Neural cell (in vitro differentiated cells): ENCODE data around the gene QRICH1. TPM values are rescaled to one million over a fixed set of nuclear protein-coding genes. Genes with fewer than 3 reads are reported as not detected.

Experiments
- H2AFZ ChIP-seq: fragments of 200-600, 300-800 bp; sonication (generic), shearing (Covaris generic); 2 replicates; pipeline ENCODE4 v1.6.0; 2014; ENCODE audit warnings: low read depth, mild to moderate bottlenecking, antibody characterized with exemption, low read length, moderate library complexity
- H3F3A ChIP-seq: fragments of 200-600 bp; shearing (Covaris generic); 2 replicates; pipeline ENCODE4 v1.6.1; 2016; ENCODE audit warnings: mild to moderate bottlenecking, moderate library complexity, mixed read lengths, antibody characterized with exemption, low read length; ENCODE audit not compliant: insufficient read depth, poor library complexity, severe bottlenecking
- H3K27ac ChIP-seq: fragments of 200-600, 300-800 bp; sonication (generic), shearing (Covaris generic); 2 replicates; pipeline ENCODE4 v1.5.1; 2014; ENCODE audit warnings: mild to moderate bottlenecking, low read length, moderate library complexity
- H3K27me3 ChIP-seq: fragments of 300-800, 200-600 bp; sonication (generic), shearing (Covaris generic); 2 replicates; pipeline ENCODE4 v1.6.0; 2014; ENCODE audit warnings: mild to moderate bottlenecking, low read depth, low read length, moderate library complexity; ENCODE audit not compliant: insufficient read depth
- H3K36me3 ChIP-seq: fragments of 300-800, 200-600 bp; sonication (generic), shearing (Covaris generic); 2 replicates; pipeline ENCODE4 v1.5.1; 2014; ENCODE audit warnings: mild to moderate bottlenecking, antibody characterized with exemption, low read length, moderate library complexity; ENCODE audit not compliant: insufficient read depth
- H3K4me2 ChIP-seq: fragments of 300-800, 200-600 bp; sonication (generic), shearing (Covaris generic); 2 replicates; pipeline ENCODE4 v1.6.0; 2014; ENCODE audit warnings: mild to moderate bottlenecking, low read length
- H3K4me3 ChIP-seq: fragments of 300-800, 200-600 bp; sonication (generic), shearing (Covaris generic); 2 replicates; pipeline ENCODE4 v1.5.1; 2014; ENCODE audit warnings: mild to moderate bottlenecking, low read length, moderate library complexity
- H3K79me2 ChIP-seq: fragments of 200-600 bp; shearing (Covaris generic); replicated peaks from 2 replicates; pipeline ENCODE4 v1.6.0; 2014; ENCODE audit warnings: mild to moderate bottlenecking, low read length, moderate library complexity; ENCODE audit not compliant: insufficient read depth
- H3K9ac ChIP-seq: fragments of 300-800, 200-600 bp; sonication (generic), shearing (Covaris generic); 2 replicates; pipeline ENCODE4 v1.6.1; 2016; ENCODE audit warnings: mild to moderate bottlenecking, low read length, mixed read lengths
- H3K9me2 ChIP-seq: fragments of 200-600 bp; shearing (Covaris generic); 2 replicates; pipeline ENCODE4 v1.6.1; 2016; ENCODE audit warnings: mild to moderate bottlenecking, low read length, mixed read lengths; ENCODE audit not compliant: insufficient read depth
- H3K9me3 ChIP-seq: fragments of 200-600, 300-800 bp; sonication (generic), shearing (Covaris generic); 2 replicates; pipeline ENCODE4 v1.6.1; 2016; ENCODE audit warnings: mild to moderate bottlenecking, mixed run types, low read length, moderate library complexity, mixed read lengths
- H4K20me1 ChIP-seq: fragments of 200-600 bp; shearing (Covaris generic); 2 replicates; pipeline ENCODE4 v1.6.1; 2016; ENCODE audit warnings: mild to moderate bottlenecking, mixed run types; ENCODE audit not compliant: insufficient read depth
- EP300 ChIP-seq: fragments of 450-650 bp; conservative IDR thresholded peaks from 2 replicates; pipeline ENCODE4 v1.6.1; 2014; ENCODE audit warnings: antibody characterized with exemption, mild to moderate bottlenecking, moderate library complexity; ENCODE audit not compliant: poor library complexity, severe bottlenecking
- EZH2 ChIP-seq: fragments of 200-600, 300-800 bp; shearing (Covaris generic), sonication (generic); IDR thresholded peaks from 2 replicates; pipeline ENCODE4 v1.6.1; 2014; ENCODE audit warnings: antibody characterized with exemption, low read length, borderline replicate concordance, mild to moderate bottlenecking; ENCODE audit not compliant: insufficient read depth, poor library complexity, severe bottlenecking
- MXI1 ChIP-seq: fragments of 450-650 bp; conservative IDR thresholded peaks from 2 replicates; pipeline ENCODE4 v1.6.1; 2014; ENCODE audit warnings: antibody characterized with exemption, mild to moderate bottlenecking; ENCODE audit not compliant: poor library complexity, severe bottlenecking
- POLR2AphosphoS5 ChIP-seq: IDR thresholded peaks from 2 replicates; pipeline ENCODE4 v1.6.1; 2012
- RAD21 ChIP-seq: fragments of 450-650 bp; conservative IDR thresholded peaks from 2 replicates; pipeline ENCODE4 v1.6.1; 2014; ENCODE audit warnings: antibody characterized with exemption, mild to moderate bottlenecking, moderate library complexity
- REST ChIP-seq: IDR thresholded peaks from 2 replicates; pipeline ENCODE4 v1.6.1; 2012; ENCODE audit warnings: borderline replicate concordance
- SMC3 ChIP-seq: fragments of 450-650 bp; conservative IDR thresholded peaks from 2 replicates; pipeline ENCODE4 v1.6.1; 2014; ENCODE audit warnings: antibody characterized with exemption, mild to moderate bottlenecking, moderate library complexity; ENCODE audit not compliant: poor library complexity
- TAF1 ChIP-seq: IDR thresholded peaks from 2 replicates; pipeline ENCODE4 v1.6.1; 2012; ENCODE audit warnings: low read depth
- polyA plus RNA-seq: library from polyadenylated mRNA; depleted of rRNA; stranded (reverse); fragments of >200 nt; gene quantifications from 2 replicates; pipeline ENCODE4 v1.2.3, GENCODE V29; 2014
- TF ChIP-seq, protein P1 (sequence below): fragments of 450-650 bp; IDR thresholded peaks from 2 replicates; pipeline ENCODE4 v1.5.1; 2014; ENCODE audit warnings: antibody characterized with exemption, mild to moderate bottlenecking, moderate library complexity; ENCODE audit not compliant: poor library complexity, severe bottlenecking

The QRICH1 gene
- polyA plus RNA-seq, 1 donor from 2014 or later, result 87.5 TPM

DNA sequence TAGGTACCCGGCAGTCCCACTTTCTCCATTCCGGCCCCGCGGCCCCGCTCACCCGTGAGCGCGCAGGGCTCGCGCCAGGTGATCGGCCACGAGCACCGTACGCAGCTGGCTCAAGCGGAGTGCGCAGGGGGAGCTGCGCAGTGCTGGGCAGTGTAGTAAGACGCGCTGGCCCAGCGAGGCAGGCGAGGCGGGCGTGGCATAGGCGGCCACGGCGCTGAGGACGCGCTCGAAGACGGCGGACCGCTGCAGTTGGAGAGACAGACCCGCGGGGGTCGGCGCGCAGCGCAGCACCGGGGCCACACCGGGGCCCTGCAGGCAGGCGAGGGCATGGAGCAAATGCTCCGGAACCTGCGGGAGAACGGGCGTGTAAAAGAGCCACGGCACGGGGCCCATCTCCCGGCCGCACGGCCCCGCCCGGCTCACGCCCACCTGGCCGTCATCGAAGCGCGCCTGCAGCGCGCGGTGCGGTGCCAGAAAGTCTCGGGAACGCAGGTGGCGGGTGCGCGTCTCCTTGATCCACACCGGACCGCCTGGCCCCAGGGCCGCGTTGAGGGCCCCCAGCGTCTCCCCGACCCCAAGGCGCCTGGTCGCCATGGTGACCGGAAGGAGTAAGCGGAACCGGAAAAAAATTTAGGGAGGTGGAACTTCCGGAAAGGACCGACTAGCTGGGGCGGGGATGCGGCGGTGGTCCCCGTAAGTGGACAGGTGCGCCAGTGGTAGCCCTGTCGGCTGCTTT lies 75.7 kb downstream of the QRICH1 start, which contains the start of gene DALRD3:
TSS of gene DALRD3 (minus strand) at position 610 of the 736 bp plus-strand sequence. CDS start at position 594, 16 bp downstream.
- TF ChIP-seq SMC3 (peak; percentile 17), EZH2 (no peak), EP300 (peak; percentile 38), MXI1 (peak; percentile 93)
- Histone ChIP-seq H2AFZ (peak within 1 kb of the TSS; percentile 69), H3K36me3 (no peaks in the 10 kb centered on the region), H3K4me3 (peak within 1 kb of the TSS; percentile 98), H3K27ac (peak within 1 kb of the TSS; percentile 58), H3K27me3 (no peaks in the 10 kb centered on the region), H3K9me3 (no peaks in the 10 kb centered on the region), H3K9ac (peak within 1 kb of the TSS; percentile 80), H3K79me2 (peaks cover 25% of the 10 kb centered on the region), H4K20me1 (peaks cover 9% of the 10 kb centered on the region), H3K4me2 (peak within 1 kb of the TSS; percentile 75), H3K9me2 (no peaks in the 10 kb centered on the region), H3F3A (no peaks in the 10 kb centered on the region)

- Histone ChIP-seq H4K20me1 (peaks cover 9% of the 10 kb centered on the region), H3F3A (no peaks in the 10 kb centered on the region), H3K4me2 (peak overlapping the region; percentile 68), H3K9ac (peak overlapping the region; percentile 80), H3K4me3 (peak overlapping the region; percentile 98), H3K27ac (peak overlapping the region; percentile 58), H3K9me3 (no peaks in the 10 kb centered on the region), H3K9me2 (no peaks in the 10 kb centered on the region), H3K79me2 (peaks cover 26% of the 10 kb centered on the region), H2AFZ (peak overlapping the region; percentile 69), H3K36me3 (no peaks in the 10 kb centered on the region), H3K27me3 (no peaks in the 10 kb centered on the region)
- no peak for TF ChIP-seq POLR2AphosphoS5
- TF ChIP-seq, protein P1, sequence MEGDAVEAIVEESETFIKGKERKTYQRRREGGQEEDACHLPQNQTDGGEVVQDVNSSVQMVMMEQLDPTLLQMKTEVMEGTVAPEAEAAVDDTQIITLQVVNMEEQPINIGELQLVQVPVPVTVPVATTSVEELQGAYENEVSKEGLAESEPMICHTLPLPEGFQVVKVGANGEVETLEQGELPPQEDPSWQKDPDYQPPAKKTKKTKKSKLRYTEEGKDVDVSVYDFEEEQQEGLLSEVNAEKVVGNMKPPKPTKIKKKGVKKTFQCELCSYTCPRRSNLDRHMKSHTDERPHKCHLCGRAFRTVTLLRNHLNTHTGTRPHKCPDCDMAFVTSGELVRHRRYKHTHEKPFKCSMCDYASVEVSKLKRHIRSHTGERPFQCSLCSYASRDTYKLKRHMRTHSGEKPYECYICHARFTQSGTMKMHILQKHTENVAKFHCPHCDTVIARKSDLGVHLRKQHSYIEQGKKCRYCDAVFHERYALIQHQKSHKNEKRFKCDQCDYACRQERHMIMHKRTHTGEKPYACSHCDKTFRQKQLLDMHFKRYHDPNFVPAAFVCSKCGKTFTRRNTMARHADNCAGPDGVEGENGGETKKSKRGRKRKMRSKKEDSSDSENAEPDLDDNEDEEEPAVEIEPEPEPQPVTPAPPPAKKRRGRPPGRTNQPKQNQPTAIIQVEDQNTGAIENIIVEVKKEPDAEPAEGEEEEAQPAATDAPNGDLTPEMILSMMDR, result no peak
- no peak for TF ChIP-seq SMC3
- TF ChIP-seq EP300, result no peak
- no peak for TF ChIP-seq EZH2
These were observed 76.5 kb downstream of the QRICH1 start for GRCh38 chr3:49017229-49017970.

DNA sequence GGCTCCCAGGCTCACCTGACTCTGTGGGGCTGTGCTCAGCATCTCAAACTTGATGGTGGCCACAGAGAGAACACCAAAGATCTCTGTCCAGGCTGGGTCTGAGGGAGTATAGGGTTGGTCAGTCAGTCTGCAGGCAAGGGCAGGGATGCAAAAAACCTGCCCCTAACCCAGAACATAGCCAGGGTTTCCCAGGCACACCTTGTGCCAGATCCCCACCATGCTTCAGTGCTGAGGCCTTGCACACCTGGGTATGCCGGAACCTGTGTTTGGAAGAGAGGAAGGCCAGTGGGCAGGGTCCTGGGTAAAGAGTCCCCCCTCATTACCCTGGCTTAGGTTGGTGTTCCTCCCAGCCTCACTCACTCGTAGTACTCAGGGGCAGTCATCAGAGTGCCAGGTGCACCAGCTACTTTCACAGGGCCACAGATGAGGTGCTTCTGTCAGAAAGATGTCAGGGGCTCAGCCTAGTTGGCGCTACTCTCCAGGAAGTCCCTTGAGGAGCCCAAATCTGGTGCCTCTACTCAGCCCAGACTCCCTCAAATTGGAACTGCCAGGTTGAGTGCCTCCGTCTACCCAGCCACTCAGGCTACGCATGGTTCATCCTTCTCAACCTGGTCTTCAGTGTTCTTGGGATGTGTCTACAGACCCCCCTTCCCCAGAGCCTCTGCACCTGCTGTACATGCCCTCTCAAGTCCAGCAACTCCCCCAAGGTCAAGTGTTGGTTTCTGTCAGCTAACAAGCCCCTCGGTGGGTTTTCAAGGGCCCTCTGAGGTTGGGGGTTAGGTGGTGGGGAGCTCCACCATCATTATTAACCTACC lies 77.2 kb downstream of the QRICH1 start:
- H3K4me3 ChIP-seq, result peak overlapping the region; percentile 98
- H3K36me3 ChIP-seq, result no peaks in the 10 kb centered on the region

More for the DNA sequence above, 77.2 kb downstream of the QRICH1 start:
- Histone ChIP-seq H3F3A (no peaks in the 10 kb centered on the region), H3K9ac (no peak overlapping the region), H3K9me2 (no peaks in the 10 kb centered on the region), H3K4me2 (no peak overlapping the region), H3K27ac (no peak overlapping the region), H3K27me3 (no peaks in the 10 kb centered on the region), H3K79me2 (peaks cover 33% of the 10 kb centered on the region), H4K20me1 (peaks cover 9% of the 10 kb centered on the region), H2AFZ (no peak overlapping the region), H3K9me3 (no peaks in the 10 kb centered on the region)
- TF ChIP-seq SMC3, result no peak
- TF ChIP-seq REST, result no peak
- TF ChIP-seq, protein P1, result no peak
- no peak for TF ChIP-seq RAD21
- no peak for TF ChIP-seq MXI1
- TF ChIP-seq TAF1, result no peak
- no peak for TF ChIP-seq EZH2
- TF ChIP-seq POLR2AphosphoS5, result no peak
- TF ChIP-seq EP300, result no peak
